GM21423 (cell line): ENCODE results near the gene ZBTB9.

Experiments
- ATAC-seq: cut with Tn5 transposase; IDR thresholded peaks from one replicate; pipeline ENCODE4 v1.9.1; 2021; ENCODE audit warnings: mild to moderate bottlenecking, moderate library complexity; ENCODE audit not compliant: unreplicated experiment

ZBTB9 gene

DNA sequence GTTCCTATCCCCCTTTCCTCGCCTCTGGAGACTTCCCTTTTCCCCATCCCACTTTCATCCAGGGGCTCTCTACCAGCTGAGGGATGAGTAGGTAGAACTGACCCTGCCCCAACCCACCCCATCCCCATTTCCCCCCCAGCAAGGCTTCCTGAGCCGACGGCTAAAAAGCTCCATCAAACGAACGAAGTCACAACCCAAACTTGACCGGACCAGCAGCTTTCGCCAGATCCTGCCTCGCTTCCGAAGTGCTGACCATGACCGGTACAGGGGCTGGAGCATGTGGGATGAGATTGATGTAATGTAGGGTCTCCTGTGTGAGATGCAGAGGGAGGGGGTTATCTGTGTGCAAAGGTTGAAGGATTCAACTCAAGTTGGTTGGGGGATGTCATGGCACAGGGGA lies 21.8 kb upstream of the ZBTB9 start:
- ATAC-seq = no peak

DNA sequence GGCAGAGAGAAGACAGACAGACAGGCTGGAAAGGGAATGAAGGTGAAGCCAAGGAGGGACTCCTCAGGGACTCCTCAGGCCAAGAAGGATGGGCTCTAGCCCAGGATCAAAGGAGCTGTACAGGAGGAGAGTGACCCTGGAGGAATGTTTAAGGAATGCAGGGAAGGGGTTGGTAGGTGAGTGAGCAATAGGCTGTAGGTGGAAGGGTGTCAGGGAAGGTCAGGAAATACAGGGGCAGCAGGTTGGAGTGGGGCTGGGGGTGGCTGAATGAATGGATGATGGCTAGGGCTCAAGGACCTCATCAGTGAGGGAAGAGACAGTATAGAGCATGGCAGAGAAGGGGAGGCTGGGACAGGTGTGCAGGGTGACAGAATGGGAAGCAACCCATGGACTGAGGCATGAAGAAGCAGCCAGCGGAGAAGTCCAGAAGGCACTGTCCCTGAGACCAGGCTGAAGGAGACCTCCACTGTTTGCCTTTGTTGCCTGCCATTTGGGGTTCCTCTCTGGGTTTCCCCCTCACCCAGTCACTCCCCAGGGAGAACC lies 21.3 kb upstream of the ZBTB9 start:
- no peak for ATAC-seq

DNA sequence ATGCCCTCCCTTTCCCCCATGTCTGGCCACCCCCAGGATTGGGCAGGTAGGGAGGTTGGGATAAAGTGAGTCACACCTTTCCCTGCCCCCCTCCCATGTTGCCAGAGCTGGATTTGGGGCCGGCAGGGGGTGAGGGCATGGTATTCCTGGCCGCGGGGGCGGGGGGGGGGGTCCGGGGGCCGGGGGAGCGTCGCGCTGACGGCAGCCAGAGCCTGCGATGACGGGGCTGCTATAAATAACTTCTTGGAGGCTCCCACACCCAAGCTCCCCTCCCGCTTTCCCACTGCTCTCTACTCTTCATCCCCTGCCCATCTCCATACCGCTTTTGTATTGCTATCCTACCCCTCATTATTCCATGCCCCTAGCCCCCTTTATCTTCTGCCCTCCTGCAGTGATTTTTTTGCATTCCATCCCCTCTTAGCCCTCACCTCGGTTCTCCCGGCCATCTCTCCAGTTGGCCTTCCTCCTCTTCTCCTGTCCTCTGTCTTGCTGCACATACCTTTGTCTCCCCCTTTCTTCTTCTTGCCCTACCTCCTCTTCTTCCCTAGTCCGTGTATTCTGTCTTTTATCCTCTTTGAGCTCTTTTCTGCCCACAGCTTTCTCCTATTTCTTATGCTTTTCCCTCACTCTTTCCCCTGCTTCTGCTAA lies 20.7 kb upstream of the ZBTB9 start:
- no peak for ATAC-seq

DNA sequence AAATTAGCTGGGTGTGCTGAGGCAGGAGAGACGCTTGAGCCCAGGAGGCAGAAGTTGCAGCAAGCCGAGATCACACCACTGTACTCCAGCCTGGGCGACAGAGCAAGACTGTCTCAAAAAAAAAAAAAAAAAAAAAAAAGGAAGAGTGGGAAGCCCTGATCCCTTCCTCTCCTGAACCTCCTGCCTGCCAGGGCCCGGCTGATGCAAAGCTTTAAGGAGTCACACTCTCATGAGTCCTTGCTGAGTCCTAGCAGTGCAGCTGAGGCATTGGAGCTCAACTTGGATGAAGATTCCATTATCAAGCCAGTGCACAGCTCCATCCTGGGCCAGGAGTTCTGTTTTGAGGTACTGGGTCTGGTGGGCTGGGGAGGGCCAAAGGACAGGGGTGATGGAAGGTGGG lies 19.4 kb upstream of the ZBTB9 start:
- no peak for ATAC-seq

DNA sequence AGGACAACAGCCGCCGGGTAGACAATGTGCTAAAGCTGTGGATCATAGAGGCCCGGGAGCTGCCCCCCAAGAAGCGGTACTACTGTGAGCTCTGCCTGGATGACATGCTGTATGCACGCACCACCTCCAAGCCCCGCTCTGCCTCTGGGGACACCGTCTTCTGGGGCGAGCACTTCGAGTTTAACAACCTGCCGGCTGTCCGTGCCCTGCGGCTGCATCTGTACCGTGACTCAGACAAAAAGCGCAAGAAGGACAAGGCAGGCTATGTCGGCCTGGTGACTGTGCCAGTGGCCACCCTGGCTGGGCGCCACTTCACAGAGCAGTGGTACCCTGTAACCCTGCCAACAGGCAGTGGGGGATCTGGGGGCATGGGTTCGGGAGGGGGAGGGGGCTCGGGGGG lies 16.7 kb upstream of the ZBTB9 start:
- ATAC-seq = no peak

DNA sequence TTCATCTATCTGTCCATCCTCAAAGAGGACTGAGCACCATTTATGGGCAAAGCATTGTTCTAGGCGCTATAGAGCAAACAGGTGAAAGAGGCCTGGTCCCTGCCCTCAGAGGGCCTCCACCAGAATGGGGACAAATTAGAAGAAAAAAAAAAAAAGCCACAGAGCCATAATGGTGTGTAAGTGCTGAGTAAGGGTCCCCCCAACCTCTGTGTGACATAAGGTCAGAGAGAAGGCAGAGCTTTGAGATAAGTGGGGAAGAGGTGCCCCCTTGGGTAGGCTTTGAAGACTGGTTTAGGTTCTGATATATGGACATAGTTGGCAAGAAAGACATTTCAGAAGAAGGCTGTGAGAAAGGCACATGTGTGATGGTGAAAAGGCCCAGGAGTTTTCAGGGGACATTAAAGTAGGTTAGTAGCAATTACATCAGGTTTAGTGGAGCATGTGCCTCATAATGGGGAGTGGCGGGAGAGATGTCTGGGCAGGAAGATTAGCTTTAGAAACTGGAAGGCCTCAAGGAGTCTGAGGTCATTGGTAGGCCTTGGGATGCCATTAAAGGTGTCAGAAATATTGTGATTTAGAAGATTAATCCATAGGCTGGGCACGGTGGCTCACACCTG lies 15.3 kb upstream of the ZBTB9 start:
- no peak for ATAC-seq

DNA sequence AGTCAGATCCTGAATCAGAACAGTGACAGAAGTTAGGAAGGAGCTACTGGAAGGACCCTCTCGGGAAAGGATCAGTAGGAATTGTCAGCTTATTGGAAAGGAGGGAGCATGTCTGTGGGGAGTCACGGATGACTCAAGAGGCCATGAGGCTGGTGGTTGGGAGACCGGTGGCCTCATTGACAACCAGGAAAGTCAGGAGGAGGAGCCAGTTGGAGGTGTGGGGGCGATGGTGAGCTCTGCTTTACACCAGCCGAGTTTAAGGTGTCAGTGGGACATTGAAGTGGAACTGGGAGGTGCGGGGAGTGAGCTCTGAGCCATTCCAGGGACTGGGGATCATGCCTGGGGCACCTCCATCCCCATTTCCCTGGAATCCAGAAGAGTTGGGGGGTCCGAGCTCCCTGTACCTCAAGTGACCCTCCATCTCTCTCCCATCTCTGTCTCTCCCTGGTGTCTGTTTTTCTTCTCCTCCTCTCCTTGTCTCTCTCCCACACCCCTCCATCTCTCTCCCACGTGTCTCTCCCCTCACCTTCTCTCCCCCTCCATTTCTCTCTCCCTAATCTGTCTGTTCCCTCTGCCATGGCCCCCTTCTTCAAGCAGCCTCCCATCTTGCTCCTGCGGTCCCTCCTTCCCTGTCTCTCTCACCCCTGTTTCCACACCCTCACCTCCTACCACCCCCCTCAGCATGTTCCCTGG lies 14.3 kb upstream of the ZBTB9 start:
- no peak for ATAC-seq

DNA sequence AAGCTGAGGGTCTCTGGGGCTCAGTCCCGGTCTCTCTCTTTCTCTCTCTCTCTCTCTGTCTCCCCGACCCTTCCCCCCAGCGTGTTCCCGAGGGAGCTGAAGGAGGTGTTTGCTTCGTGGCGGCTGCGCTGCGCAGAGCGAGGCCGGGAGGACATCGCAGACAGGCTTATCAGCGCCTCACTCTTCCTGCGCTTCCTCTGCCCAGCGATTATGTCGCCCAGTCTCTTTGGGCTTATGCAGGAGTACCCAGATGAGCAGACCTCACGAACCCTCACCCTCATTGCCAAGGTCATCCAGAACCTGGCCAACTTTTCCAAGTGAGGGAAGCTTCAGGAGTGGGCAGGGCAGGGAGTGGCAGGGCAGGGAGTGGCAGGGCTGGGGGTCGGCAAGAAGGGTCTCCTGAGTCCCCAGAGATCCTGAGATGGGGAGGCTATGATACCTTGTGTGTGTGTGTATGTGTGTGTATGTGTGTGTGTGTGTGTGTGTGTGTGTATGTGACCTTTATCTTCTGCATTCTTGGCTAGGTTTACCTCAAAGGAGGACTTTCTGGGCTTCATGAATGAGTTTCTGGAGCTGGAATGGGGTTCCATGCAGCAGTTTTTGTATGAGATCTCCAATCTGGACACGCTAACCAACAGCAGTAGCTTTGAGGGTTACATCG lies 13.6 kb upstream of the ZBTB9 start:
- no peak for ATAC-seq

DNA sequence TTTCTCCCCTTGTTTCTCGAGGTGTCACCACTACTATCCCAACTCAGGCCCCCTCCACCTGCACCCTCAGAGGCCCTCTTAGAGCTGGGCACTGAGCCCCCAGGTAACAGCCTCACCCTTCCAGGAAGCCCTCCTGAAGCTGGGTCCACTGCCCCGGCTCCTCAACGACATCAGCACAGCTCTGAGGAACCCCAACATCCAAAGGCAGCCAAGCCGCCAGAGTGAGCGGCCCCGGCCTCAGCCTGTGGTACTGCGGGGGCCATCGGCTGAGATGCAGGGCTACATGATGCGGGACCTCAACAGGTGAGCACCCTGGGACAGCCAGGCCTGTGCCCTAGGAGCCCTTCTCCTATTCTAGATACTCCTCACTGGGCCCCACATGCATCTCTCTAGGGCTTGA lies 12.9 kb upstream of the ZBTB9 start:
- no peak for ATAC-seq

DNA sequence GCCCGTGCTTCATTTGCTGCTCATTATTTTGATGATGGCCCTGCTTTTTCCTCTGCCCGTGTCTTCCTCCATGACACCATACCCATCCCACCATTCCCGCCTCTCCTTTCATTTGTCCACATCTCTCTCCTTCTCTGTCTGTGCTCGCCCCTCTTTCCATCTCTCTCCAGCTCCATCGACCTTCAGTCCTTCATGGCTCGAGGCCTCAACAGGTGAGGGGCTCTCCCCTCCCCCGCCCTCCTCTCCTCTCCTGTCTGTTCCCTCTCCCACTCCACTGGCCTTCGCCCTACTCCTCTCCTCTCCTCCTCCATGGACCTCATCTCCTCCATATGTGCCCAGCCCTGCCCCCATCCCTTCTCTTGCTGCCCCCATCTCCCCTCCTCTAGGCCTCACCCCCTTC lies 12.1 kb upstream of the ZBTB9 start:
- no peak for ATAC-seq

DNA sequence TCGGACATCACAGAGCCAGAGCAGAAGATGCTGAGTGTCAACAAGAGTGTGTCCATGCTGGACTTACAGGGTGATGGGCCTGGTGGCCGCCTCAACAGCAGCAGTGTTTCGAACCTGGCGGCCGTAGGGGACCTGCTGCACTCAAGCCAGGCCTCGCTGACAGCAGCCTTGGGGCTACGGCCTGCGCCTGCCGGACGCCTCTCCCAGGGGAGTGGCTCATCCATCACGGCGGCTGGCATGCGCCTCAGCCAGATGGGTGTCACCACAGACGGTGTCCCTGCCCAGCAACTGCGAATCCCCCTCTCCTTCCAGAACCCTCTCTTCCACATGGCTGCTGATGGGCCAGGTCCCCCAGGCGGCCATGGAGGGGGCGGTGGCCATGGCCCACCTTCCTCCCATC lies 11.4 kb upstream of the ZBTB9 start:
- ATAC-seq = no peak

DNA sequence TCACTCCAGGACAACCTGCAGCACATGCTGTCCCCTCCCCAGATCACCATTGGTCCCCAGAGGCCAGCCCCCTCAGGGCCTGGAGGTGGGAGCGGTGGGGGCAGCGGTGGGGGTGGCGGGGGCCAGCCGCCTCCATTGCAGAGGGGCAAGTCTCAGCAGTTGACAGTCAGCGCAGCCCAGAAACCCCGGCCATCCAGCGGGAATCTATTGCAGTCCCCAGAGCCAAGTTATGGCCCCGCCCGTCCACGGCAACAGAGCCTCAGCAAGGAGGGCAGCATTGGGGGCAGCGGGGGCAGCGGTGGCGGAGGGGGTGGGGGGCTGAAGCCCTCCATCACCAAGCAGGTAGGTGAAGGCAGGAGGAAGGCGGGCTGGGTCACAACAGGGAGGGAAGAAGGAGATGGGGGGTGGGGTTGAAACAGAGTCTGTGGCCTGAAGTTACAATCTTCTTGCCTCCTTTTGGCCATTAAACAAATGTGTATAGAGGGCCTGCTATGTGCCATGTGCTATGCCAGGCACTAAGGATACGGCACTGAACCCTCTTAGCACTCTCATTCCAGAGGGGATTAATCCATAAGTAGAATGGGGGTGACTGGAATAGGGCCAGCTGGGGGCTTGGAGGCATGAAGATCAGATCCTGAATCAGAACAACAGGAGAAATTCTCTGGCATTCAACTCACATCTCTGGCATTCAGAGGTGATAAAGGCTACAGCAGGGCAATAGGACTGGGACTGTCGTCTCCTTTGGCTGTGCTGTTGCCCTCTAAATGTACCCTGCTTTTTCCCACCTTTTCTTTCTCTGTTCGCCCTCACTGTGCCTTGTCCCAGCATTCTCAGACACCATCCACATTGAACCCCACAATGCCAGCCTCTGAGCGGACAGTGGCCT lies 10.5 kb upstream of the ZBTB9 start:
- no peak for ATAC-seq

DNA sequence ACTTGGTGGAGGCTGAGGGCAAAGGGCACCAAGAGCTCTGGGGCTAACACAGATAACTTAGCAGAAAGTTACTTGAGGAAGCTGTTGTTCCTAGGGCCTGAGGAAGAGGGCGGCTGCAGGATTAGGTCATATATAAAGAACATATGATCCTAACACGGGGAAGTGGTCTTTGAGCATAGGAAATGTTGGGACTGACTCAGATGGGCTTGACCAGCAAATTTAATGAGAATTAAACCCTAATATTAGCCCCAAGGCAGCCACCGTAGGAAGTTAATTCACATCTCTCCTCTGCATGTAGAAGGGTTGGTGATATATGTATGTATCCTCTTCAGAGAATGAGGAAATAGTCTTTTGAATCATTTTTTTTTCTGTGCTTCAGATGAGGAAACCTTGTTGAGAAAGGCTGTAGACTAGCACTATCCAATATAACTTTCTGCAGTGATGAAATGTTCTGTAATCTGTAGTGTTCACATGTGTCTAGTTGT lies 9.2 kb upstream of the ZBTB9 start:
- ATAC-seq = no peak

DNA sequence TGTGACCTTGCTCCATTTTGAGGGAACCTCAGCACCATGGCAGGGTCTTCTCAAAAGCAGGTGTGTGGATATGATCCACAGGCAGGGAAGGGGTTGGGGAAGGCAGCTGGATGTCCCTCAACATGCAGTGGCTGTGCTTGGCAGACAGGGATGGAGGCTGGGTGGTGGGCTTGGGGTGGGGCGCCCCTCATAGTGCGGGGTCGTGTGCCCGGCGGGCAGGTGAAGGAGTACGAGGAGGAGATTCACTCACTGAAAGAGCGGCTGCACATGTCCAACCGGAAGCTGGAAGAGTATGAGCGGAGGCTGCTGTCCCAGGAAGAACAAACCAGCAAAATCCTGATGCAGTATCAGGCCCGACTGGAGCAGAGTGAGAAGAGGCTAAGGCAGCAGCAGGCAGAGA lies 8.0 kb upstream of the ZBTB9 start:
- ATAC-seq = no peak

DNA sequence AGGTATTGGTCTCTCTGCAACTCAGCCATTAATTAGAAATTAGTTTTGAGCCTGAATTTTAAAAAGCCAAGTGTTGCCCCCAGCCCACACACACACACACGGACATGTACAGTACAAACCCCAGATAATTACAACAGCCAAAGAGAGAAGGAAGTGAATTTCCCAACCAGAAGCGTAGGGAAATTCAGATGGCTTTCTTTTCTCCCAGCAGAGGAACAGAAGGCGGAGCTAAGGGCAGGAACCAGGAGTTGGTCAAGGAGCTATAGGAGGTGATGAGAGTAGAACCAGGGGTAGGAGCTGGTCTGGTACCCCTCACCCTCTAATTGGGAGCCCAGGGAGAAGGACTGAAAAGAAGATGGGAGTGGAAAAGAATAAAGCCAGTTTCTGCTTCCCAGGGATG lies 3.9 kb upstream of the ZBTB9 start:
- ATAC-seq = no peak

DNA sequence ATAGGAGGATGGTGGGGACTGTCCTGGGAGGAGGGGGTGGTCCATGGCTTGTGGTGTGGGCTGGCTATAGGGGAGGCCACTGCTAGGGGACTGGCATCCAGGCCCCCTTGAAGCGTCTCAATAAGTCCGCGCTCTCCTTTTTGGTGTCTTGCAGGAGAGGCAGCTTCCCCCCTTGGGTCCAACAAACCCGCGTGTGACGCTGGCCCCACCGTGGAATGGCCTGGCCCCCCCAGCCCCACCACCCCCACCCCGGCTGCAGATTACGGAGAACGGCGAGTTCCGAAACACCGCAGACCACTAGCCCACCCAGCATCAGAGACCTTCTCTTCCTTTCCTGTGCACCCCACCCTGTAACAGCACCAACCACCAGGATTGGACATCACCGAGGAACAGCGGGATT lies 2.8 kb upstream of the ZBTB9 start:
- no peak for ATAC-seq

DNA sequence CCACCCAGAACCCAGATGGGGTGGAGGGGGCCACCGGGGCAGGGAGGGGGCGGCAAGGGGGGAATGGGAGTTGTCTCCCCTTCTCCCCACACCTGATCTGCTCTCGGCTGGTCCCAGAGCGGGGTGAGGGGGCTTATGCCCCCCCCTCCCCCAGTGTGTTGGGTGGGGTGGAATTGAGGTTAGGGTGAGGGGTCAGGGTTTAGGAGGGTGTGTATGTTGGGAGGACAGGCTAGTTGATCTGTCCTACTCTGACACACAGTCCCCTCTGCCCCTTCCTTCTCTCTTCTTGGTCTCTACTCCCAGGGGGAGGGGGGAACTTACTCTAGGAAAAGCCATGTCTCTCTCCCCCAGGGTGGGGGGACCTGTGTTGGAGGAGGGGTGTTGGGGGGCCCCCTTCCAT lies 1.9 kb upstream of the ZBTB9 start:
- ATAC-seq = no peak

DNA sequence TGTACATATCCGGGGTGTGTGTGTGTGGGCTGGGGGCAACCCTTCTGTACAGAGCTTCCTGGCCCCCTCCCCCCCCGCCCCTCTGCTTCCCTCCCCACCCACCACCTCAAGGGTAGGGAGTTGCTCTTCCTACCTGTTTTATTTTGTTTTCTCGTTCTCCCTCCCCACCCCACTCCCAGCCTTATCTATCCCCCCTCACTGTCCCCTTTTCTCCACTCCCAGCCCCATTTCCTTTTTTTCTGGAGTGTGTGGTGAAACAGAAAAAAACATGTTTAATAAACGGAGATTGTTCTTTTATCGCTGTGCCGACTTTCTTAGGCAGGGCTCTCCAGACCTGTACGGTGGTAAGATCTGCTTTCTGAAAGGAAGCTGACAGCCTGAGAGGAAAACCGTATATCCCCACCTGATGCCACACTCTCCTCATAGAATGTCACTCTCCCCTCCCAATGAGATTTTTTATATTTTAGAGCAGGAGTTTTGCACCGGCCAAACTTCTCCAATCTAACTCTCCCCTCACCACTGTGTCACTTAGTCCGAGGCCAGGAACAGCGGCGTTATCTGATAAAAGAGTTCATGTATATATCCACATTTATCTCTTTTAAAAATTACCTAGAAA lies 875 bp upstream of the ZBTB9 start:
- no peak for ATAC-seq

DNA sequence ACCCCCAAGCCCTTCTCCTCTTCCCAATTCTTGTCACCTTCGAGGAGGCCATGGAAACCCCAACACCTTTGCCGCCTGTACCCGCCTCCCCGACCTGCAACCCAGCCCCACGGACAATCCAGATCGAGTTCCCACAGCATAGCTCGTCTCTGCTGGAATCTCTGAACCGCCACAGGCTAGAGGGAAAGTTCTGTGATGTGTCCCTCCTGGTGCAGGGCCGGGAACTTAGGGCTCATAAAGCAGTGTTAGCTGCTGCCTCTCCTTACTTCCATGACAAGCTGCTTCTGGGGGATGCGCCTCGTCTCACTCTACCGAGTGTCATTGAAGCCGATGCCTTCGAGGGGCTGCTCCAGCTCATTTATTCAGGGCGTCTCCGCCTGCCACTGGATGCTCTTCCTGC lies 675 bp downstream of the ZBTB9 start:
- ATAC-seq = no peak

DNA sequence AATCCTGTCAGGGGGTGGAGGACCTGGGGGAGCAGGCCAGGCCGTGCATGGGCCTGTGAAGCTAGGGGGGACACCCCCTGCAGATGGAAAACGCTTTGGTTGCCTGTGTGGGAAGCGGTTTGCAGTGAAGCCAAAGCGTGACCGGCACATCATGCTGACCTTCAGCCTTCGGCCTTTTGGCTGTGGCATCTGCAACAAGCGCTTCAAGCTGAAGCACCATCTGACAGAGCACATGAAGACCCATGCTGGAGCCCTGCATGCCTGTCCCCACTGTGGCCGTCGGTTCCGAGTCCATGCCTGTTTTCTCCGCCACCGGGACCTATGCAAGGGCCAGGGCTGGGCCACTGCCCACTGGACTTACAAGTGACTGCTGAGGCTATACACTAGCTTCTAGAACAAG lies 1.8 kb downstream of the ZBTB9 start:
- ATAC-seq = no peak
